Mucosa of descending colon (tissue), 3 donors: Measurements from ENCODE around the gene RYR3. TPM values are rescaled to one million over a fixed set of nuclear protein-coding genes. Genes with fewer than 3 reads are reported as not detected.

Source experiments
- ATAC-seq: fragments of 200-7000 bp; cut with Tn5 transposase; one replicate; pipeline ENCODE4 v1.9.1; 2020; ENCODE audit warnings: mild to moderate bottlenecking, moderate library complexity
- DNase-seq, 3 donors: peaks; one replicate each; pipeline ENCODE4 v3.0.0-alpha.2; 2020
- H3K36me3 ChIP-seq: fragments of 200-600 bp; one replicate; pipeline ENCODE4 v1.8.0; 2021; ENCODE audit warnings: low read depth, mild to moderate bottlenecking
- H3K4me1 ChIP-seq: fragments of 200-600 bp; one replicate; pipeline ENCODE4 v1.8.0; 2021; ENCODE audit warnings: low read depth, mild to moderate bottlenecking
- H3K4me3 ChIP-seq: fragments of 200-600 bp; one replicate; pipeline ENCODE4 v1.8.0; 2021; ENCODE audit warnings: mild to moderate bottlenecking
- H3K9me3 ChIP-seq: fragments of 200-600 bp; one replicate; pipeline ENCODE4 v1.8.0; 2021; ENCODE audit warnings: mild to moderate bottlenecking
- CTCF ChIP-seq: fragments of 200-600 bp; IDR thresholded peaks from one replicate; pipeline ENCODE4 v1.8.0; 2022; ENCODE audit warnings: antibody characterized with exemption, mild to moderate bottlenecking
- intact Hi-C, 2 donors: fragments of 100-400 bp; cut with DNase I in 1 of 2; cut with micrococcal nuclease in 1 of 2; formaldehyde crosslinking; loops; one replicate each; pipeline versions ENCODE4 v1.11.0 to v1.11.1; 2022; cut with DNase I, micrococcal nuclease
- total RNA-seq, 3 donors: library from RNA; stranded (reverse); fragmentation: NEBNext Ultra II Directional in 2 of 3; extraction: Animal tissue kit (Norgen Biotek cat#: 25700) in 2 of 3; gene quantifications; one replicate each; pipeline versions ENCODE4 v1.2.1 to v1.2.4, GENCODE V29; 2021 to 2023
- donor health status: DM: no; HTN: no; CAD: no; lungs with moderate emphysema.
- donor health status: DM: no; HTN: no; CAD: no.
- donor health status: DM: no; HTN: yes; CAD: no.

Gene RYR3
- total RNA-seq, 3 donors from 2014 or later: 0.84 to 16.4 (median 1.1) TPM

DNA sequence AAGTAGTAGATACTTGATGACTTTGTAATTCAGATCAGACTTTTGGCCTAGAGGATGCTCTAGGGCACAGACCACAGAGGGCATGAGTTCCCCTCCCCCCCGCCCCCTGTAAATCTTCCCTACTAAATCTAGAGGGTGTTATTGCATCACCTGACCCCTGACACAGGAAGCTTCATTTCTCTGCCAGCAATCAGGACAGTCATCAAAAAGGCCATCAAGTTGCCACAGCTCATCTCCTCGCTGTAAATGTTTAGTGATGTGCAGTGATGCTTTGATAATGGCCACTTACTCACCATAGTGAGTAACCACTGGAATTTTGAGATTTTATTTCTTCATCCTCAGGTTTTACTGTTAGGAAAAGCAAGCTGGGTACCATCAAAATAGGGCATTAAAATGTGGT, 368.3 kb downstream of the RYR3 start:
- DNase-seq (no peak), ATAC-seq (no peak)
- TF ChIP-seq CTCF: no peak
- Histone ChIP-seq H3K4me1 (no peaks in the 10 kb centered on the region), H3K36me3 (no peaks in the 10 kb centered on the region), H3K4me3 (no peak overlapping the region), H3K9me3 (no peaks in the 10 kb centered on the region)
- intact Hi-C loops: no loop called here

DNA sequence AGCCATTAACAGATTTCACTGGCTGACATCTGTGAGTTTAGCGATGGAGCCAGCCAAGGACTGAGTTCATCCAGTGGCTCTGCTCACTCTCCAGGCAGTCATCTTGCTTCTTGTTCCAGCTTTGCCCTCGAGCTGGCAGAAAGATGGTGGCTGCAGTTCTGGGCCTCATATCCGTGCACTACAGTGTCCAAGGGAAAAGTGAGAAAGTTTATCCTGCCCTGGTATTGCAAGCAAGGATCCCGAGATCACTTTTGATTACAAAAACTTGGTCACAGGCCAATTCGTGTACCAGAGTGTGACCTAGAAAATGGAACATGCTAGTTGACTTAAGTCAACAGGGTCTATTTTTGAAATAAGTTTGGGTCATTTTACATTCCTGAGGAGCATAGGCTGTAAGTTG, 369.6 kb downstream of the RYR3 start:
- no peak for ATAC-seq
- DNase-seq: no peak
- Histone ChIP-seq H3K4me3 (no peak overlapping the region), H3K4me1 (no peaks in the 10 kb centered on the region), H3K9me3 (no peaks in the 10 kb centered on the region), H3K36me3 (no peaks in the 10 kb centered on the region)
- no peak for TF ChIP-seq CTCF
- intact Hi-C loops: no loop called here

GRCh38 chr15:33693166-33693800, 382.5 kb downstream of the RYR3 start:
- no peak for DNase-seq
- no peak for ATAC-seq
- Histone ChIP-seq H3K4me3 (no peak overlapping the region), H3K4me1 (no peaks in the 10 kb centered on the region), H3K9me3 (no peaks in the 10 kb centered on the region), H3K36me3 (no peaks in the 10 kb centered on the region)
- no peak for TF ChIP-seq CTCF
- intact Hi-C loops: no loop called here

DNA sequence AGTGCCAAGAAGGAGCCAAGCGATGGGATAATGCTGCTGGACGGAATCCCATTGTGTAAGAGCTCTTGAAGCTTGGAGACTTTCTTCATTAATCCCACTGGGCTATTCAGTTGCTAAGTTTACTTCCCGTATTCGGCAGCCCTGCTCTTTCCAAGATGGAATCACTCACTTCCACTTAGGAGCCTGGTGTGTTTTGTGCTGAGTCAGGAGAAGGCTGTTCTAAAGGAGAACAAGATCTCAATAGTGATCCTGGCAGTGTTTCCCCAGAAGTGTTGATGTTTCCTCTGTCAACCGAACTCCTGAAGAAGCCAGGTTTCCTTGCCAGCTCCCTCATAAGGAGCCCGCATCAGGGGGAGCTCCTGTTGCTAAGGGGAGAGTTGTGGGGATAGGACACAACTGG, 387.4 kb downstream of the RYR3 start:
- no peaks in the 10 kb centered on the region for H3K4me1 ChIP-seq
- intact Hi-C loops: no loop called here
- no peaks in the 10 kb centered on the region for H3K36me3 ChIP-seq
- H3K4me3 ChIP-seq: no peak overlapping the region
- no peaks in the 10 kb centered on the region for H3K9me3 ChIP-seq
- DNase-seq (no peak), ATAC-seq (no peak)
- TF ChIP-seq CTCF: no peak

GRCh38 chr15:33699145-33699544, 388.4 kb downstream of the RYR3 start:
- intact Hi-C loops: no loop called here
- TF ChIP-seq CTCF: no peak

More at GRCh38 chr15:33699145-33699544, 388.4 kb downstream of the RYR3 start:
- Histone ChIP-seq H3K4me3 (no peak overlapping the region), H3K9me3 (no peaks in the 10 kb centered on the region), H3K4me1 (no peaks in the 10 kb centered on the region), H3K36me3 (no peaks in the 10 kb centered on the region)
- DNase-seq (no peak), ATAC-seq (no peak)
